Stimulated activated CD4-positive, alpha-beta T cell treated with anti-CD3 and anti-CD28 coated beads, Interleukin-15, amount 100 ng/mL, for 1 hour (primary cell): Measurements from ENCODE around the gene RASL12.
"Not testable (repeated sequence)": the region's sequence is repeated elsewhere in the genome, so short reads cannot be mapped to it uniquely, and the experiment has no call there.

Experiments
- DNase-seq, 2 donors: peaks; one replicate each; pipeline ENCODE4 v3.0.0-alpha.2; 2020; ENCODE audit warnings: low read depth in 1 of 2, low spot score in 1 of 2

Gene RASL12

DNA sequence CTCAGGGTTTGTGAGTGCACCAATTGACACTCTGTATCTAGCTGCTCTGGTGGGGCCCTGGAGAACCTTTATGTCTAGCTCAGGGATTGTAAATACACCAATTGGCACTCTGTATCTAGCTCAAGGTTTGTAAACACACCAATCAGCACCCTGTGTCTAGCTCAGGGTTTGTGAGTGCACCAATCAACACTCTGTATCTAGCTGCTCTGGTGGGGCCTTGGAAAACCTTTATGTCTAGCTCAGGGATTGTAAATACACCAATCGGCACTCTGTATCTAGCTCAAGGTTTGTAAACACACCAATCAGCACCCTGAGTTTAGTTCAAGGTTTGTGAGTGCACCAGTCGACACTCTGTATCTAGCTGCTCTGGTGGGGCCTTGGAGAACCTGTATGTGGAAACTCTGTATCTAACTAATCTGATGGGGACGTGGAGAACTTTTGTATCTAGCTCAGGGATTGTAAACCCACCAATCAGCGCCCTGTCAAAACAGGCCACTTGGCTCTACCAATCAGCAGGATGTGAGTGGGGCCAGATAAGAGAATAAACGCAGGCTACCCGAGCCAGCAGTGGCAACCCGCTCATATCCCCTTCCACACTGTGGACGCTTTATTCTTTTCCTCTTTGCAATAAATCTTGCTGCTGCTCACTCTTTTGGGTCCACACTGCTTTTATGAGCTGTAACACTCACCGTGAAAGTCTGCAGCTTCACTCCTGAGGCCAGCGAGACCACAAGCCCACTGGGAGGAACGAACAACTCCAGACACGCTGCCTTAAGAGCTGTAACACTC lies 8.0 kb upstream of the RASL12 start:
- DNase-seq, result not testable (repeated sequence)

DNA sequence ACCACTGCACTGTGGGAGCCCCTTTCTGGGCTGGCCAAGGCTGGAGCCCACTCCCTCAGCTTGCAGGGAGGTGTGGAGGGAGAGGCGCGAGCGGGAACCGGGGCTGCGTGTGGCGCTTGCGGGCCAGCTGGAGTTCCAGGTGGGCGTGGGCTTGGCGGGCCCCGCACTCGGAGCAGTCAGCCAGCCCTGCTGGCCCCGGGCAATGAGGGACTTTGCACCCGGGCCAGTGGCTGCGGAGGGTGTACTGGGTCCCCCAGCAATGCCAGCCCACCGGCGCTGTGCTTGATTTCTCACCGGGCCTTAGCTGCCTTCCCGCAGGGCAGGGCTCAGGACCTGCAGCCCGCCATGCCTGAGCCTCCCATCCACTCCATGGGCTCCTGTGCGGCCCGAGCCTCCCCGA lies 7.2 kb upstream of the RASL12 start:
- DNase-seq, result not testable (repeated sequence)

DNA sequence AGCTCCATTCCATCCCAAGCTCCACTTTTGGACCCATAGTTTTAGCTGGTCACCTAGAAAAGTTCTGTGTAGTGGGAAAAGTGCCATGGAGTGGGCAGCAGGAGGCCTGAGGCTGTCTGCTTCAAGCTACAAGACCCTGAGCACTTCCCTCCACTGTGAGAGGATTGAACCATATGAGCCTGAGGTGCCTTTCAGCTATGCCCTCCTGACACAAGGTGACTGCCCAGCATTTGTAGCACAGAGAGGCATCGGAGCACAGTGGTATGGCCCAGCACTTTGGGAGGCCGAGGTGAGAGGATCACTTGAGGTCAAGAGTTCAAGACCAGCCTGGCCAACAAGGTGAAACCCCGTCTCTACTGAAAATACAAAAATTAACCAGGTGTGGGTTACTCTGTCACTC lies 4.8 kb upstream of the RASL12 start:
- DNase-seq, result no peak

DNA sequence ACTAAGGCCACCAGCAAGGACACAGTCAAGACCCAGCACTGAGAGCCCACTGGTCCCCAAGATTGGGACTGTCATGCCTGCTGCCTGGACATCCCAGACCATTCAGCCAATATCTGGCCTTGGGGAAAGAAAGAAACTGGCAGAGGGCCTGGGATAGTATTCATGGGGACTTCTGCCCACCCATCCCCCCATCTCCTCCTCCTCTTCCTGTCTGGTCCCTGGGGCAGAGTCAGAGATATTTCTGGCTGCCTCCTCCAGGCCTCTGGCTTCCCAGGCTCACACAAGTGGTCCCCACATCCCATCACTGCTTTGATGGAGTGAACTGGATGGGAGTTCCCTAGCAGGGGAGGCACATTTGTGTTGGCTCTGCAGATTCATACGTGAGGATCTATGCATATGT lies 4.2 kb upstream of the RASL12 start:
- DNase-seq, result no peak

DNA sequence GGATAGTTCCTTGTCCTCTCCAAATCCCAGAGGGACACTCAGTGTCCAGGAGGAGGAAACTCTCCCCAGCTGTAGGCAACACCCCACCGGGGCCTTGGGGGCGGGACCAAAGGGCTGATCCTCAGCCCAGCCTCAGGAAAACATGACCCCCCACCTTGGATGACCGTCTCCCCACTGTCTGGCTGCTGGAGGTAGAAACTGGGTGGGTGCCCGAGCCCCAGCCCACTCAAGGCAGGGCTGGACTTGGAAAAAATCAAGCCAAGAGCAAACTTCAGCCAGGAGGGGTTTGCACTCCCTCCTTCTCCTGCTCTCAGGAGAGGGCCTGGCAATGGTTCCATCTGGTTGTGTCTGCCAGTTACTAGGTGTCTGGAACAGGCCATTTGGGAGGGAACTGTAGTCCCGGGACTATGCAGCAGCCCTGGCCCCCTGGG lies 3.6 kb upstream of the RASL12 start:
- DNase-seq, result no peak

DNA sequence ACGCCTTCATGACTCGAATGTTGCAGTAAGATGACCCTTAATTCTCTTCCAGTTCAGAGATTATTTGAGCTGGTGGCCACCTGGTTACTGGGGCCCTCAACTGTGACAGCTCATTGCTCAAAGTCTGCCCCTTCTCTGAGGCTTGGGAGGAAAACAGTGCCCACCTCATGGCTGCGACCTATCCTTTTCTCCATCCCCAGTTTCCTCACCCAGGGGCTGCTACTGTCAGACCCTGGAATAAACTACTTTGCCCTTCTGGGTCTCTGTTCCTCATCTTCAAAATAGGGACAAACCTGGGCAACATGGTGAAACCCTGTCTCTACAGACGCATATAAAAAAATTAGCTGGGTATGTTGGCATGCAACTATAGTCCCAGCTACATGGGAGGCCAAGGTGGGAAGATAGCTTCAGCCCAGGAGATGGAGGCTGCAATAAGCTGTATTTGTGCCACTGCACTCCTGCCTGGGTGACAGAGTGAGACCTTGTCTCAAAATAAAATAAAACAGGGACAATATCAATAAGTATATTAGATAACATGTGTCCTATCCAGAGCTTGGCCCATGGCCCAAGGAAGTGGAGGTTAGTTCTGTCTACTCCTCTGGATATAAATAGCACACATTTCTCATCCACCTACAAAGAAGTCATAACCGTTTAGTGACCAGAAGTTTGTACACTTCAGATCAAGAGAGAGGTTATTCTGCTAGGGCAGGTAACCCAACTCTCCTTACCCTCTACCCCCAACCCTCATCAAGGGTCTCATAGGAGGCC lies 2.2 kb upstream of the RASL12 start:
- DNase-seq, result no peak

DNA sequence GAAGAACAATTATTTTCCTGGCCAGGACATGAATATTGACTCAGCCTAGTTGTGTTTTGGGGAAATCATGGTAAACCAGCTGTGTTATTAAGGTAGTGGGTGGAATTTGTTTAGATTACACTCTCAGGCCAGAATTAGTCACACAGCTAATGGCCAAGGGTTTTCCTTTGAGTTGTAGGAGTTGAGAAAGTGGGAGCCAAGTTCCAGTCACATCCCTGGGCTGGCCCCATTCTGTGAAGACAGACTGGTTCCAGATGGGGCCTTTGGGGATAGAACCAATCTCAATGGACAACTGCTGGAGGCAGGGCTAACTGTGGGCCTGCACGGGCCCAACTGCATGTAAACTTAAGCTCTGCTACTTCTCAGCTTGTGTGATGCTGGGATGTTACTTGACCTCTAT lies 1.4 kb upstream of the RASL12 start:
- no peak for DNase-seq

DNA sequence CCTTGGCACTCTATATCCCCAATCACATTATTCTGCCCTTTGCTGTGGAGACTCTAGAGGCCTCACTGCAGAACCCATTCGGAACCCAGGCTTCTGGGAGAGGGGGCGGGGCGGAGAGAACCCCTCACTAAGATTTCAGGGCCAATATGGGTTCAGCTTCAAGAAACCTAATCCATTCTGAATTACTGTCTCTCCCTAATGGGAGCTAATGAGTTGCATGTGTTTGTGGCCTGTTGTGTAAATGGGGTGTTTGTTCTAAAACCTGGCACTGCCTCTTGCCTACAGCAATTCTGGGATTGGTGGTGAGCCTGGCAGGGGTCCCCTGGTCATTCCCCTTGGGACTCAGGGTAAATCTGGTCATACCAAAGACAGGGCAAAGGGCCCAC lies 605 bp upstream of the RASL12 start:
- DNase-seq, result no peak

DNA sequence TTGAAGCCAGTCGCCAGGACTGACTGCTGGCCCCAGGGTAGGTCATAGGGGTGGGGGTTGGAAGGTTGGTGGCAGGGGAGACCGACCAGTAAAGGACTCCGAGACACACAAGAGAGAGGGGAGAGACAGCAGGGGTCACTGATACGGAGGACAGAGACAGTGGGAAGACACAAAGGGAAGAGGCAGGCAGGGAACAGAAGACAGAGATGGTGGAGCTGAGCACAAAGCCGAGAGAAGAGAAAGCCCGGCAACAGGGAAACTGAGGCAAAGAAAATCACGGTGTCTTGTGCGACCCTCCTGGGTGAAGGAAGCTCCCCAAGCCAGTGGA lies 510 bp downstream of the RASL12 start:
- DNase-seq, result no peak

DNA sequence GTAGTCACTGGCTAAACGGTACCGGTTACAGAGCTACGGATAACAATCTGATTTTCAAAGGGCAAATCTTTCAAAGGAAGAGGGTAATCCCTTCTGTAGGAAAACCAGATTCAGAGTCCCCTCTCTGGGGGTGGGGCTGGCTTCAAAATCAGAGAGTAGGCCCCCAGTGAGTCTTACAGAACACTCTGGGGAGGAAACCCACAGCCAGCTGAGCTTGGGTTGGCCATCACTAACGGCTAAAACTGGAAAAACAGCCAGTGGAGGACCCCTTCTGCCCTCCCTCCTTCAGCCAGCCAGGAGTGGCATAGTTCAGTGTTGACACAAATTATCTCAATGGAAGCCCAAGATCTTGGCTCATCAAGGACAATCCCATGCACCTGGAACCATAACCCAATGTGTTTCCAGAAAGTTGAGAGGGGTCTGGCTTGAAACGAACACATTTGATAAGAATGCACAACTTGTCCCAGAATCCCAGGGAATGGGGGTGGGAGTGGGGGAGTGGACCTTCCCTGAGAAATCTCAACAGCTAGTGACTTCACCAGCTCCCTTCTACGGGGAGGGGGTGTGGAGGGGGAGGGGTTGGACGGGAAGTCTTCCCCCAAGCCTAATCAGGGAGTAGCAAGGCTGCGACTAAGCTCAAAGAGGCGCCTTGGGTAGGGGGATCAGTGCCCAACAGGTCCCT lies 1.0 kb downstream of the RASL12 start:
- no peak for DNase-seq

DNA sequence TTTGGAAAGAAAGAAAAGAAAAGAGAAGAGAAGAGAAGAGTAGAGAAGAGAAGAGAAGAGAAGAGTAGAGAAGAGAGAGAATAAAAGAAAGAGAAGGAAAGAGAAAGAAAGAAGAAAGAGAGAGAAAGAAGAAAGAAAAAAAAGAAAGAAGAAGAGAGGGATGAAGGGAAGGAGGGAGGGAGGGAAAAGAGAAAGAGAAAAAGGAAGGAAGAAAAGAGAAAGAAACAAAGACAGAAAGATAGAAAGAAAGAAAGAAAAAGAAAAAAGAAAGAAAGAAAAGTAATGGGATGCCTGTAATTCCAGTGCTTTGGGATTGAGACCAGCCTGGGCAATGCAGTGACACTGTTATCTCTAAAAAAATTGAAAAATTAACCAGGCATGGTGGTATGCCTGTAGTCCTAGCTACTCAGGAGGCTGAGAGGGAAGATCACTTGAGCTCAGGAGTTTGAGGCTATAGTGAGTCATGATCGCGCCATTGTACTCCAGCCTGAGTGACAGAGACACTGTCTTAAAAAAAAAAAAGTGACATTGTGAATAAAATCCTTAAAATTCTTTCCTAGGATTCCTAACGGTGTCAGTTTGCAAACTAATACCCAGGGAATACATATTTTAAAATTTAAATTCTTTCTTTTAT lies 1.7 kb downstream of the RASL12 start:
- DNase-seq, result no peak

DNA sequence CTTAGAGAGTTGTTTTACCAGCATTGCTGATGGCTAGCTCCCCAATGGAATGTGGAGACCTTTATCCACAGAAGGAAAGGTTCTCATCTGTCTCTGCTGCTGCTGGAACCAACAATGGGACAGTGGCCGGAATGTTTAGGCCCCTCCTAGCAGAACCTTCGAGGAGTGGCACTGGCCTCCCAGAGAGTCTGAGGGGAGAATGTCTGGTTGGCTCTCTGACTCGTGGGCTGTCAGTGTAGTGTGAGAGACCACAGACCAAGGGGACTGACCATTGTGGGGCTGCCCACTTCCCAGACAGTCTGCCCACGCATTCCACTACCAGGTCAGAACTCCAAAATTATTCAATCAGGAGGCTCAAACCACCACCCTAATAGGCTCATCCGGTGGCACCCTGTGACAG lies 5.1 kb downstream of the RASL12 start:
- no peak for DNase-seq

DNA sequence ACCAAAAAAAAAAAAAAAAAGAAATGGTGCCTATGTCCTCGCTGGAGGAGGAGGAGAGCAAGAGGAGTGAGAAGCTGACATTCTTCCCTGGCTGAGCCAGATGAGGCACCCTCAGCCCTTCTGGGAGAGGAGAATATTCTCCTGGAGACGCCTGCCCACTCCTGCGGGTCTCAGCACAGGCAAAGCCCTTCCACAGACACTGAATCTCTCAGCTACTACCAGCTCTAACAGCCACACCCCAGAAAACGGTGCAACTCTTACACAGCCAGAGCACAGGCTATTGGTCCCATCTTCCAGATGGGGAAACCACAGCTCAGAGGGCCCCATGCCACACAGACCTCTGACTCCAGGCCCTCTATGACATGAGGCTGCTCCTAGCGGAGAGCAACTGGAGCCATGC lies 5.7 kb downstream of the RASL12 start:
- no peak for DNase-seq

DNA sequence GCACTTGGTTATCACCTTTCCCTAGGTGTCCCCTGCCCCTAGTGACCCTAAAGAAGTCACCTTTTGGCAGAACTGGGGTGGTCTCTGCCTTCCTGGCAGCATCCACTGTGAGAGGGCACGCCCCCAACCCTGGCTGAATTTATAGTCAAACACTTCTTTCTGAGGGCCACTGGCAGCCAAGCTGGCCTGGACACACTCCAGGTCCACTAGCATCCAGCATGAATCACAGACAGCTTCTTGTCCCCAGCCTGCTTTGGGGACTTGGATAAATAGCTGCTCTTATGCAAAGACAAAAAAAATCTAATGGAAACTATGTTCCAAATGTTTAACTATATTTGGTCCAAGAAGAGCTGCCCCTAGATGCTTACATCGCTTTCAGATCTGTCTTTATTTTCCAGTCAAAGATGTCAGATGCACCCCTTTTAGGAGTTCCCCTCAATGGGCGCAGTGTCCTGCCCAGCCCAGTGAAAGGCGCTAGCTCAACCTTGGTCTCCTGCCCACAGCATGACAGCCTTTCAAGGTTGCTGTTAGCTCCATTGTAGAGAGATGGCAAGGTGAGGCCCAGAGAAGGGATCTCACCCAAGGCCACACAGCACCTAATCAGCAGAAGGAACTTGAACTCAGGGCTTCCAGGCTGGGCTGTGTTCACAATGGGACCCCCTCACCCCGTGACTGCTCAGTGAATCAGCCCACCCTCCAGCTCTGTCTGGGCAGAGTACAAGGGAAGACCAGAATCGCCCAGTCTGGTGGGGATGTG lies 7.0 kb downstream of the RASL12 start:
- no peak for DNase-seq

DNA sequence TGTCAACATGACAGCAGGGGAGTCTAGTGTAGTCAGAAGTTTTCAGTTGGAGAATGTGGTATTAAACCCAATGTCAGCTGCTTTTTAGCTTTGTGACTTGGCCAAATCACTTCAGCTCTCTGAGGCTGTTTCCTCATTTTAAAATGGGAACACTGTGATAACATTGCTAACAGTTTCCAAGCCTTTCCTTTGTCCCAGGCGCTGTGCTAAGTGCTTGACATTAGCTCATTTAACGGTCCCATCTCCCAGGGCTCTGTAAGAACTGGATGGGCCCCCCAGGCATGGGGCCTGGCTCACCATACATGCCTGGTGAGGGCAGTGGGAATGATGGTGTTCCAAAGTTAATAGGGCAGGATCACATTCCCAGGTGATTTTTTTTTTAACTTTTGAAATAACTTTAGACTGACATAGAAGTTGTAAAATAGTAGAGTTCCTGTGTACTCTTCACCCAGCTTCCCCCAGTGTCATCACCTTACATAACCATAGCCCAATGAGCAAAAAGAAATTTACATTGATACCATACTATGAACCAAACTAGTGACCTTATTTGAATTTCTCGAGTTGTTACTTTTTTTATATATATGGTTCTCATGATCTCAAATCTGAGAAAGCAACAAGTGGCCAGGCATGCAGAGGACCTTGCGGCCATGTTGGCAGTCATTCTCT lies 7.7 kb downstream of the RASL12 start:
- DNase-seq, result no peak

DNA sequence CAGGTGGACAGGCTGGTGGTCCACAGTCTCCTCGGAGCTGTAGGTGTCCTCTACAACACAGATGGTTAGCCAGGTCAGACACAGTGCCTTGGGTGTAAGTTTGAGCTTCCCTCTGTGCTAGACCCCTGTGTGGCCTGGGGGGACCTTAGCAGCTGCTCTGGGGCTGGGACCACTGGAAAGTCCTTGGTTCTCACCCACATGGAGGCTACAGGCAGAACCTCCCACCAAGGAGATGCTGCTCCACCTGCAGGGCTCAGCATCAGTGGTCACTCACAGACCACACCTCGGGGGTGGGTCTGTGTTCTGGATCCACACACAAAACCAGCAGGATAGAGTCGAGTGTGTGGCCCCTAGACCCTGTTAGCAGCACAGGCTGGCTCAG lies 8.4 kb downstream of the RASL12 start:
- DNase-seq, result no peak

DNA sequence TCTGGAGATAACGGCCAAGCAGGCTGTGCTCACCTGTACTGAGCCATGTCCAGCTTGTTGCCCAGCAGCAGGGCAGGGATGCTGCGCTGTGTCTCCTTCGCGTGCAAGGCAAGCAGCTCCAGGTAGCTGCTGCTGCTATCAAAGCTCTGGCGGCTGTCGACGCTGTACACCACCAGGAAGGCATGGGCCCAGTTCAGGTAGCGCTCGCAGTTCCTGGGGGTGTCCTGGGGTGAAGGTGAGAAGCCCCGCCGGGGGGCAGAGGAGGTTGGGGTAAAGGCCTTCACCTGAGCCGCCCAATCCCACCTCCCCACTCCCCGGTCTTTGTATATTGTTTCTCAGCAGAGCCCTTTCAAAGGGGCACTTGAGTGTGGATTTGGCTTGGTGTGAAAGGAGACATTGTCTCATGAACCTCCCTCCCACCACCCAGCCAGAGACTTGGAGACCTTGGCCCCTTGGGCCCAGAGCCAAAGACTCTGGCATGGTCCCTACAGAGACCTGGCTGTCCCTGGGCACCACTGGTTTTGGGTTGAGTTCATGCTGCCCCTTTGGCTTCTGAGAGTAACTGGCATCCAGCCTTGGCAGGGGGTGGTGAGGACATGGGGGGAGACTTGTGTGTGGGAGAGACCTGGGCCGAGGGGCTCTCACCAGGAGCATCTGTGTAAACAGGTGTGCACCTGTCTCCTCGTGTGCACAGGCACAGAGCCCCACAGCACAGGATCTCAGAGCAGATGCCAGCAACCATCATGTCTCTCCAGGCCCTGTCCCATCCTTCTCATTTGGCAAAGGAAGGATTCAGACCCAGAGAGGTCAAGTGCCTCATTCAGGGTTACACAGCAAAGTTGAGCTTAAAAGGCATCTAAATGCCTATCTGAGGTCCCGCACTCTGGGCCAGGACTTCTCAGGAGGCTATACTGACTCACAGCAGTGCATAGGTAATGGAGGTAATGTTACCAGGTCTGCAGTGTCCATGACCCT lies 9.1 kb downstream of the RASL12 start:
- DNase-seq, result no peak

DNA sequence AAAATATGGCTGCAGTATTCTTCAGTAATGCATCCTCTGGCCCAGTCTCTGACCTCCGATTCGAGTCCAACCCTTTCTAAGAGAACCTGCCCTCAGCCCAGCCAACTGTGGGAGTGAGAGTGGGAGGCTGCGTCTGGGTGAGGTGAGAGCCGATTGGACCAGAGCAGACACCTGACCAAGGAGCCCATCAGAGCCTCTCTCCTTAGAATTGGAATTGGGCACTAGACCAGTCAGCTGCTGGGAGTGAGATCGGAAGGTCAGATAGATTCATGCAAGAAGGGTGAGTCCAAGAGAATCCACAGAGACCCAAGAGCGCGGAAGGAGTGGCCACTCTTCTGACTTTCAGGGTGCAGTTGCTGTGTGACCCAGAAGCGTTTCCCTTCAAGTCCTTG lies 10.2 kb downstream of the RASL12 start:
- no peak for DNase-seq

DNA sequence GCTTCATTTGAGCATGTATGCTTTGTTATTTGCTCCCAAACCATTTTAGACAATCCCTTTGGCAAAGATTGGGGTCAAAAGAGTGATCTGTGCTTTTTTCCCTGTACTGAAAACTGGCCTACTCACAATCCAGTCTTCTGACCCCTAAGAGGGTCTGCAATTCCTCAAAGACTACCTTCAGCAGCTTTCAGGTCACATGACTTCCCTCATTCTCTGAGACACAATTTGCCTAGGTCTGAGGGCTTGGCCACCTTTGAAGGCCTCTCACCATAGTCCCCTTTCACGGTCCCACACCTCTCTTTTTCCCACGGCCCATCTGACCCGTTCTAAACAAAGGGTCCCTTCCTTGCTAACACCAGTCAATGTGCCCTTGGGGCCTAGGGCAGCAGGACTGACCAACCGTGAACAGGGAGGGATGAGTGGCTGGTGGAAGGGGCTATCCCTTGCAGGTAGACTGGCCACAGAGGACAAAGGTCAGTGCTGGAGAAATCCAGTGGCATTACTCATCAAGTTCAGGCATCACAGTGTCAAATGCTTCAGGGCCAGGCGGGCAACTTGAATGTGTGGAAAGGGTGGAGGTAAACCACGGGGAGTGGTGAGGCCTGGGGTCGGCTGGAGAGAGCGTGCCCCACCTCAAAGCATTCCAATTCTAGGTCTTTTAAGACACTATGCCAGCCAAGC lies 10.8 kb downstream of the RASL12 start:
- DNase-seq, result no peak
